Lung (tissue), 12 donors: ENCODE measurements around the gene NEB. TPM values are rescaled to one million over a fixed set of nuclear protein-coding genes. Genes with fewer than 3 reads are reported as not detected.

ENCODE experiments used
- ATAC-seq: fragments of 200-7000 bp; cut with Tn5 transposase; one replicate; pipeline ENCODE4 v1.9.1; 2020; ENCODE audit warnings: moderate number of reproducible peaks; ENCODE audit not compliant: insufficient read depth, low FRiP score
- DNase-seq, 3 donors: peaks; one replicate each; pipeline ENCODE4 v3.0.0-alpha.2; 2013 to 2017
- H3K27ac ChIP-seq, 2 donors: one replicate each; pipeline ENCODE4 v1.5.1; 2013; ENCODE audit warnings: mild to moderate bottlenecking in 2 of 2, moderate library complexity in 2 of 2, control low read depth in 1 of 2, inconsistent platforms in 1 of 2, low read depth in 1 of 2, low read length in 1 of 2
- H3K27me3 ChIP-seq, 3 donors: one replicate each; pipeline ENCODE4 v1.5.1; 2013; ENCODE audit warnings: low read length in 2 of 3; ENCODE audit not compliant: control insufficient read depth in 3 of 3, insufficient read depth in 3 of 3
- H3K36me3 ChIP-seq, 4 donors: one replicate each; pipeline ENCODE4 v1.5.1; 2013; ENCODE audit warnings: low read length in 4 of 4, mild to moderate bottlenecking in 1 of 4, moderate library complexity in 1 of 4; ENCODE audit not compliant: control insufficient read depth in 4 of 4, insufficient read depth in 4 of 4
- H3K4me1 ChIP-seq, 5 donors: one replicate each; pipeline ENCODE4 v1.5.1; 2013; ENCODE audit warnings: low read length in 5 of 5, mild to moderate bottlenecking in 2 of 5, moderate library complexity in 1 of 5; ENCODE audit not compliant: control insufficient read depth in 5 of 5, insufficient read depth in 5 of 5
- H3K4me3 ChIP-seq: one replicate; pipeline ENCODE4 v1.5.1; 2013; ENCODE audit warnings: mild to moderate bottlenecking, control low read depth, moderate library complexity
- H3K9ac ChIP-seq, 2 donors: one replicate each; pipeline ENCODE4 v1.5.1; 2013; ENCODE audit warnings: low read length in 2 of 2, control low read depth in 1 of 2; ENCODE audit not compliant: insufficient read depth in 1 of 2
- H3K9me3 ChIP-seq, 4 donors: one replicate each; pipeline ENCODE4 v1.5.1; 2013; ENCODE audit warnings: low read length in 3 of 4, mild to moderate bottlenecking in 1 of 4, moderate library complexity in 1 of 4; ENCODE audit not compliant: control insufficient read depth in 4 of 4, insufficient read depth in 3 of 4
- WGBS, 2 donors: extraction: QIAGEN DNeasy Blood & Tissue Kit; methylation state at CpG; one replicate each; pipeline ENCODE4 v1.1.7; 2013; 5-methylcytosine and 5-hydroxymethylcytosine counted together
- polyA plus RNA-seq, 2 donors: library from polyadenylated mRNA; stranded (reverse); fragments of 200-250 nt; gene quantifications; one replicate each; pipeline ENCODE4 v1.2.1, GENCODE V29; 2013
- total RNA-seq, 2 donors: library from RNA; depleted of rRNA in 1 of 2; stranded (reverse); fragments of >200 nt in 1 of 2; gene quantifications; one replicate each; pipeline ENCODE4 v1.2.1, GENCODE V29; 2014 to 2021
- TF ChIP-seq, protein P1 (sequence below): IDR thresholded peaks from 2 replicates; pipeline ENCODE4 v1.5.1; 2012; ENCODE audit warnings: mild to moderate bottlenecking; ENCODE audit errors: control extremely low read depth, extremely low read depth
- donor health status: control.
- donor health status: control.
- donor health status: Bipolar disorder and iron deficiency.
- donor health status: healthy.
- donor health status: DM: yes; HTN: yes; CAD: no.

NEB gene
- total and polyA plus RNA-seq, 4 donors = 0.52 to 2.1 (median 1.0) TPM

GRCh38 chr2:151439127-151439526, 295.1 kb downstream of the NEB start:
- Histone ChIP-seq H3K9ac (no peak overlapping the region), H3K4me3 (no peak overlapping the region), H3K4me1 (no peaks in the 10 kb centered on the region), H3K27ac (no peak overlapping the region), H3K9me3 (no peaks in the 10 kb centered on the region), H3K36me3 (peaks cover 17 to 35% (median 22%) of the 10 kb centered on the region in 4 donors), H3K27me3 (no peaks in the 10 kb centered on the region)
- no peak for DNase-seq
- TF ChIP-seq, protein P1, sequence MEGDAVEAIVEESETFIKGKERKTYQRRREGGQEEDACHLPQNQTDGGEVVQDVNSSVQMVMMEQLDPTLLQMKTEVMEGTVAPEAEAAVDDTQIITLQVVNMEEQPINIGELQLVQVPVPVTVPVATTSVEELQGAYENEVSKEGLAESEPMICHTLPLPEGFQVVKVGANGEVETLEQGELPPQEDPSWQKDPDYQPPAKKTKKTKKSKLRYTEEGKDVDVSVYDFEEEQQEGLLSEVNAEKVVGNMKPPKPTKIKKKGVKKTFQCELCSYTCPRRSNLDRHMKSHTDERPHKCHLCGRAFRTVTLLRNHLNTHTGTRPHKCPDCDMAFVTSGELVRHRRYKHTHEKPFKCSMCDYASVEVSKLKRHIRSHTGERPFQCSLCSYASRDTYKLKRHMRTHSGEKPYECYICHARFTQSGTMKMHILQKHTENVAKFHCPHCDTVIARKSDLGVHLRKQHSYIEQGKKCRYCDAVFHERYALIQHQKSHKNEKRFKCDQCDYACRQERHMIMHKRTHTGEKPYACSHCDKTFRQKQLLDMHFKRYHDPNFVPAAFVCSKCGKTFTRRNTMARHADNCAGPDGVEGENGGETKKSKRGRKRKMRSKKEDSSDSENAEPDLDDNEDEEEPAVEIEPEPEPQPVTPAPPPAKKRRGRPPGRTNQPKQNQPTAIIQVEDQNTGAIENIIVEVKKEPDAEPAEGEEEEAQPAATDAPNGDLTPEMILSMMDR = no peak
- no peak for ATAC-seq
- 91 to 97% methylated on average over 13 of the region's 13 CpGs for WGBS, 2 donors

DNA sequence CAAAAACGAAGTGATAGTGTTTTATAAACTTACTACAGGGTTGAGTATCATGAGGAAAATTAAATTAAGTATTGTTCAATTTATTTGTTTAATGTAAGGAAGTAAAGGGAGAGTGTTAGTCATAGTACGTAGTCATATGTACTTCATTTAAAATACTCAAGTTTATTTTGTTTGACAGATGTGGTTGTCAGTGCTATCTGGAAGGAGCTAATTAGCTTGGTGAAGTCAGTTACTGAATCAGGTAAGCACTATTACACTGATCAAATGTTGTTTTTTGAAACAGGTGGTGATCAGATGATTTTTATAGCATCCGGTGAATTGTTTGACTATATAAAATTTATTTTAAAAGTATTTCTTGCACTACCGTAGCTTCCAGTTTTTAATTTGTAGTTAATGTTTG, 295.8 kb downstream of the NEB start:
- peaks cover 20 to 33% (median 24%) of the 10 kb centered on the region in 4 donors for H3K36me3 ChIP-seq
- H3K4me1 ChIP-seq = no peaks in the 10 kb centered on the region
- WGBS, 2 donors = 91 to 98% methylated on average over 4 of the region's 4 CpGs
- H3K9ac ChIP-seq = no peak overlapping the region
- DNase-seq (no peak), ATAC-seq (no peak)
- no peaks in the 10 kb centered on the region for H3K27me3 ChIP-seq
- H3K9me3 ChIP-seq = no peaks in the 10 kb centered on the region
- TF ChIP-seq, protein P1 = no peak
- no peak overlapping the region for H3K4me3 ChIP-seq
- H3K27ac ChIP-seq = no peak overlapping the region

DNA sequence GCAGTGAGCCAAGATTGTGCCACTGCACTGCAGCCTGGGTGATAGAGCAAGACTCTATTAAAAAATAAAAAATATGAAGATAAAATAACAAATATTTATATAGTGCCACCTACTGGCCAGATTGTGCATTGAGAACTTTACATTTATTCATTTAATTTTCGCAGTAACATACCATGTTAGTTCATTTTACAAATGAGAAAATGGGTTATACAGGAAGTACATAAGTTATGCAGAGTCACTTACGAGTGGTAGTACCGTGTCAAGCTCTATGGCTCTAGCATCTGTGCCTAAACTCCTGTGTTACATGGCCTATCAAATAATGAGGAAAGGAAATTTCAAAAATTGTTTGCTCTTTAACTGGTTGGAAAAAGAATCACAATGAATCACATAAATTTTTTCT, 296.6 kb downstream of the NEB start:
- Histone ChIP-seq H3K4me3 (no peak overlapping the region), H3K36me3 (peaks cover 23 to 36% (median 26%) of the 10 kb centered on the region in 4 donors), H3K27ac (no peak overlapping the region), H3K4me1 (no peaks in the 10 kb centered on the region), H3K9me3 (no peaks in the 10 kb centered on the region), H3K9ac (no peak overlapping the region), H3K27me3 (no peaks in the 10 kb centered on the region)
- TF ChIP-seq, protein P1 = no peak
- WGBS, 2 donors = 34 to 51% methylated on average over 3 of the region's 3 CpGs
- DNase-seq (peak in 2 of 3 donors; percentile 39 to 41), ATAC-seq (no peak)

Other genes with a start within 250 kb of the NEB start
- gene ARL5A, start 93.9 kb upstream of the NEB start, total RNA-seq = 100 to 1,000 TPM in 1 of 2 donors, 10 to 100 TPM in 1; 48.8 to 107 TPM
- gene ARL5A, start 93.9 kb upstream of the NEB start, polyA plus RNA-seq = 10 to 100 TPM; 11.3 to 19.1 TPM